H9 (cell line): ENCODE results near the gene C10orf143. TPM values are rescaled to one million over a fixed set of nuclear protein-coding genes. Genes with fewer than 3 reads are reported as not detected.

Source experiments
- DNase-seq: peaks from one replicate; pipeline ENCODE4 v3.0.0-alpha.2; 2017
- H2AFZ ChIP-seq: one replicate; pipeline ENCODE4 v1.6.1; 2013; ENCODE audit warnings: mild to moderate bottlenecking, low read length, control low read depth, moderate library complexity
- H2AK5ac ChIP-seq: 2 replicates; pipeline ENCODE4 v1.6.1; 2013; ENCODE audit warnings: low read length, control low read depth, mixed read lengths; ENCODE audit not compliant: insufficient read length
- H2BK120ac ChIP-seq: one replicate; pipeline ENCODE4 v1.6.1; 2013; ENCODE audit warnings: low read depth, mild to moderate bottlenecking, low read length, control low read depth, inconsistent platforms; ENCODE audit not compliant: poor library complexity, severe bottlenecking
- H2BK12ac ChIP-seq: 2 replicates; pipeline ENCODE4 v1.6.1; 2013; ENCODE audit warnings: low read length, control low read depth, mixed read lengths, low read depth; ENCODE audit not compliant: insufficient read length
- H2BK15ac ChIP-seq: 2 replicates; pipeline ENCODE4 v1.6.1; 2013; ENCODE audit warnings: low read depth, low read length, control low read depth
- H2BK20ac ChIP-seq: one replicate; pipeline ENCODE4 v1.6.1; 2013; ENCODE audit warnings: low read depth, mild to moderate bottlenecking, low read length, control low read depth, inconsistent platforms; ENCODE audit not compliant: poor library complexity, severe bottlenecking
- H2BK5ac ChIP-seq: 2 replicates; pipeline ENCODE4 v1.6.1; 2013; ENCODE audit warnings: low read length, control low read depth, mixed read lengths; ENCODE audit not compliant: insufficient read length
- H3K14ac ChIP-seq: 2 replicates; pipeline ENCODE4 v1.6.1; 2013; ENCODE audit warnings: low read length, control low read depth; ENCODE audit not compliant: insufficient read depth
- H3K18ac ChIP-seq: 2 replicates; pipeline ENCODE4 v1.6.1; 2013; ENCODE audit warnings: low read depth, mild to moderate bottlenecking, mixed read lengths, low read length, control low read depth; ENCODE audit not compliant: insufficient read length
- H3K23ac ChIP-seq: 2 replicates; pipeline ENCODE4 v1.6.1; 2013; ENCODE audit warnings: low read length, control low read depth, mixed read lengths, low read depth; ENCODE audit not compliant: insufficient read length
- H3K23me2 ChIP-seq: 2 replicates; pipeline ENCODE4 v1.6.1; 2013; ENCODE audit warnings: low read depth, mild to moderate bottlenecking, mixed read lengths, low read length, control low read depth; ENCODE audit not compliant: insufficient read length, poor library complexity, severe bottlenecking
- H3K27ac ChIP-seq: 2 replicates; pipeline ENCODE4 v1.5.1; 2013; ENCODE audit warnings: low read length, control low read depth, mixed read lengths, low read depth; ENCODE audit not compliant: insufficient read length
- H3K27me3 ChIP-seq: 2 replicates; pipeline ENCODE4 v1.6.1; 2013; ENCODE audit warnings: low read length, control low read depth, inconsistent platforms; ENCODE audit not compliant: insufficient read depth
- H3K4ac ChIP-seq: 2 replicates; pipeline ENCODE4 v1.6.1; 2013; ENCODE audit warnings: low read depth, mild to moderate bottlenecking, control low read depth, inconsistent platforms, low read length, moderate library complexity
- H3K4me1 ChIP-seq: 2 replicates; pipeline ENCODE4 v1.6.1; 2013; ENCODE audit warnings: low read length, control low read depth, inconsistent platforms; ENCODE audit not compliant: insufficient read depth
- H3K4me2 ChIP-seq: 2 replicates; pipeline ENCODE4 v1.6.1; 2013; ENCODE audit warnings: low read length, control low read depth, mixed read lengths; ENCODE audit not compliant: insufficient read length, insufficient read depth
- H3K56ac ChIP-seq: 2 replicates; pipeline ENCODE4 v1.6.1; 2013; ENCODE audit warnings: low read depth, mild to moderate bottlenecking, mixed read lengths, low read length, control low read depth; ENCODE audit not compliant: insufficient read length
- H3K79me1 ChIP-seq: 2 replicates; pipeline ENCODE4 v1.6.1; 2013; ENCODE audit warnings: low read depth, mild to moderate bottlenecking, moderate library complexity, low read length, control low read depth, inconsistent platforms; ENCODE audit not compliant: insufficient read depth, poor library complexity, severe bottlenecking
- H3K79me2 ChIP-seq: 2 replicates; pipeline ENCODE4 v1.6.1; 2013; ENCODE audit warnings: low read length, control low read depth, inconsistent platforms; ENCODE audit not compliant: insufficient read depth
- H3K9ac ChIP-seq: 2 replicates; pipeline ENCODE4 v1.6.1; 2013; ENCODE audit warnings: low read length, control low read depth, mixed read lengths; ENCODE audit not compliant: insufficient read length; ENCODE audit errors: extremely low read depth
- H3K9me3 ChIP-seq: one replicate; pipeline ENCODE4 v1.6.1; 2013; ENCODE audit warnings: low read depth, low read length, inconsistent platforms; ENCODE audit not compliant: control insufficient read depth
- H3T11ph ChIP-seq: one replicate; pipeline ENCODE4 v1.6.1; 2013; ENCODE audit warnings: mild to moderate bottlenecking, low read length, control low read depth, inconsistent platforms
- H4K20me1 ChIP-seq: one replicate; pipeline ENCODE4 v1.6.1; 2013; ENCODE audit not compliant: control insufficient read depth, insufficient read length, insufficient read depth
- H4K5ac ChIP-seq: 2 replicates; pipeline ENCODE4 v1.6.1; 2013; ENCODE audit warnings: low read depth, mild to moderate bottlenecking, mixed read lengths, low read length, control low read depth; ENCODE audit not compliant: insufficient read length
- H4K8ac ChIP-seq: replicated peaks from 2 replicates; pipeline ENCODE4 v1.6.1; 2013; ENCODE audit warnings: low read length, control low read depth, mixed read lengths, low read depth; ENCODE audit not compliant: insufficient read length
- H4K91ac ChIP-seq: 2 replicates; pipeline ENCODE4 v1.6.1; 2013; ENCODE audit warnings: low read depth, mild to moderate bottlenecking, moderate library complexity, mixed read lengths, low read length, control low read depth; ENCODE audit not compliant: insufficient read length
- H3K27ac Mint-ChIP-seq, 3 experiments: 2 replicates in 2 of 3; 3 replicates in 1 of 3; pipeline ENCODE4 v1.8.0; 2020 to 2021; ENCODE audit warnings: mixed read lengths in 3 of 3, mild to moderate bottlenecking in 1 of 3, moderate library complexity in 1 of 3
- H3K27me3 Mint-ChIP-seq: 2 replicates; pipeline ENCODE4 v1.8.0; 2021; ENCODE audit warnings: low read depth, mild to moderate bottlenecking, moderate library complexity, mixed read lengths
- H3K36me3 Mint-ChIP-seq, 3 experiments: 2 replicates in 2 of 3; 3 replicates in 1 of 3; pipeline ENCODE4 v1.8.0; 2020 to 2021; ENCODE audit warnings: low read depth in 3 of 3, mixed read lengths in 3 of 3; ENCODE audit not compliant: insufficient read depth in 1 of 3
- H3K4me1 Mint-ChIP-seq, 2 experiments: 2 replicates each; pipeline ENCODE4 v1.8.0; 2020; ENCODE audit warnings: mixed read lengths in 2 of 2
- H3K4me3 Mint-ChIP-seq, 2 experiments: 2 replicates in 1 of 2; 3 replicates in 1 of 2; pipeline ENCODE4 v1.8.0; 2020 to 2021; ENCODE audit warnings: mild to moderate bottlenecking in 2 of 2, mixed read lengths in 2 of 2, moderate library complexity in 1 of 2
- H3K9me3 Mint-ChIP-seq, 2 experiments: 2 replicates in 1 of 2; 3 replicates in 1 of 2; pipeline ENCODE4 v1.8.0; 2020; ENCODE audit warnings: mild to moderate bottlenecking in 2 of 2, mixed read lengths in 2 of 2, moderate library complexity in 1 of 2
- WGBS: extraction: QIAGEN DNeasy Blood & Tissue Kit; methylation state at CpG from one replicate; pipeline ENCODE4 v1.1.7; 2013; ENCODE audit warnings: missing lambda C conversion rate, low lambda C conversion rate, mixed read lengths; ENCODE audit not compliant: insufficient read length; ENCODE audit errors: extremely low coverage; 5-methylcytosine and 5-hydroxymethylcytosine counted together
- total RNA-seq: library from RNA; stranded (reverse); gene quantifications from 2 replicates; pipeline ENCODE4 v1.2.1, GENCODE V29; 2021
- TF ChIP-seq, protein P1 (sequence below): fragments of 200-600 bp; sonication (generic); conservative IDR thresholded peaks from 3 replicates; pipeline ENCODE4 v1.8.0; 2021; ENCODE audit warnings: antibody characterized with exemption, mild to moderate bottlenecking

Gene C10orf143
- total RNA-seq, 1 experiment from 2014 or later = 0.94 TPM

DNA sequence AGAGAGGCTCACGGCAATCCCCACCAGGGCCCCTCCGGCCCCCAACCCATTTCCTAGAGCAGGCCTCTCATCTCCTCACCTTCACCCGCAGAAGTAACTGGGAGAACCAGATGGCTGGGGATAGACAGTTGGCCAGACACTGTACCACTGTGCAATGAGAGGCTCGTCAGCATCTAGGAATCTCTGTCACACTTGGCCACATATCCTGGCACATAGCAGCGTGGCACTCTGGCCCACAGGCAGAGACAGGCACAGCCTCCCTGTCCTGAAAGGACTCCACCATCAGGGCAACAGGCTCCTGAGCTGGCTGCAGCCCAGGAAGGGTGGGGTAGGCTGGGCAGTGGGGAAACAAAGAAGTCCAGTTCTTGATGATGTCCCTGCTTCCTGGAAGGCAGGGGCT lies 45.8 kb downstream of the C10orf143 start:
- Histone ChIP-seq H3K27ac (no peak overlapping the region), H3T11ph (no peak overlapping the region), H3K56ac (no peak overlapping the region), H3K4me2 (no peak overlapping the region), H2BK5ac (no peak overlapping the region), H3K23me2 (no peaks in the 10 kb centered on the region), H3K9ac (no peak overlapping the region), H3K14ac (peak overlapping the region; percentile 40; the same call in 1 of the 2 replicates), H3K18ac (no peak overlapping the region), H3K79me1 (no peaks in the 10 kb centered on the region), H3K27me3 (no peaks in the 10 kb centered on the region; the same call in 1 of the 2 replicates), H2BK120ac (no peak overlapping the region), H3K23ac (no peak overlapping the region), H3K4me1 (no peaks in the 10 kb centered on the region), H2BK15ac (no peak overlapping the region), H3K9me3 (no peaks in the 10 kb centered on the region), H4K5ac (no peak overlapping the region), H2BK20ac (no peak overlapping the region), H2AK5ac (no peak overlapping the region), H4K20me1 (no peaks in the 10 kb centered on the region), H4K91ac (no peak overlapping the region), H3K4ac (no peak overlapping the region), H2AFZ (no peak overlapping the region), H4K8ac (no peak overlapping the region), H3K79me2 (no peaks in the 10 kb centered on the region), H2BK12ac (no peak overlapping the region)
- H3K27me3 Mint-ChIP-seq = peaks cover 6% of the 10 kb centered on the region; the same call in 1 of the 2 replicates
- DNase-seq = no peak
- TF ChIP-seq, protein P1, sequence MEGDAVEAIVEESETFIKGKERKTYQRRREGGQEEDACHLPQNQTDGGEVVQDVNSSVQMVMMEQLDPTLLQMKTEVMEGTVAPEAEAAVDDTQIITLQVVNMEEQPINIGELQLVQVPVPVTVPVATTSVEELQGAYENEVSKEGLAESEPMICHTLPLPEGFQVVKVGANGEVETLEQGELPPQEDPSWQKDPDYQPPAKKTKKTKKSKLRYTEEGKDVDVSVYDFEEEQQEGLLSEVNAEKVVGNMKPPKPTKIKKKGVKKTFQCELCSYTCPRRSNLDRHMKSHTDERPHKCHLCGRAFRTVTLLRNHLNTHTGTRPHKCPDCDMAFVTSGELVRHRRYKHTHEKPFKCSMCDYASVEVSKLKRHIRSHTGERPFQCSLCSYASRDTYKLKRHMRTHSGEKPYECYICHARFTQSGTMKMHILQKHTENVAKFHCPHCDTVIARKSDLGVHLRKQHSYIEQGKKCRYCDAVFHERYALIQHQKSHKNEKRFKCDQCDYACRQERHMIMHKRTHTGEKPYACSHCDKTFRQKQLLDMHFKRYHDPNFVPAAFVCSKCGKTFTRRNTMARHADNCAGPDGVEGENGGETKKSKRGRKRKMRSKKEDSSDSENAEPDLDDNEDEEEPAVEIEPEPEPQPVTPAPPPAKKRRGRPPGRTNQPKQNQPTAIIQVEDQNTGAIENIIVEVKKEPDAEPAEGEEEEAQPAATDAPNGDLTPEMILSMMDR = no peak
- no CpG with 5 or more reads among the region's 5 CpGs for WGBS
- no peaks in the 10 kb centered on the region for H3K9me3 Mint-ChIP-seq
- H3K36me3 Mint-ChIP-seq = no peaks in the 10 kb centered on the region; a peak in 1 of 7 replicates
- H3K27ac Mint-ChIP-seq = no peak overlapping the region; a peak in 1 of 7 replicates
- H3K4me1 Mint-ChIP-seq = no peaks in the 10 kb centered on the region
- H3K4me3 Mint-ChIP-seq = no peak overlapping the region
